HEK293 (cell line): ENCODE data around the gene BORCS6.

Experiments used
- CTCF ChIA-PET: fragments of 350-600 bp; formaldehyde crosslinking; extraction: SDS; loops from one replicate; lab custom pipeline; 2021; ENCODE audit warnings: antibody characterized with exemption; lab: Yijun Ruan, JAX
- POLR2A ChIA-PET: fragments of 300-600 bp; formaldehyde crosslinking; extraction: SDS; loops from one replicate; lab custom pipeline; 2020; ENCODE audit warnings: antibody characterized with exemption, inconsistent platforms; lab: Yijun Ruan, JAX
- H3K27ac ChIP-seq: fragments of 200-500 bp; sonication (Bioruptor generic); 2 replicates; pipeline ENCODE4 v1.5.1; 2014; ENCODE audit warnings: low read depth, low read length, control low read depth, inconsistent platforms; ENCODE audit errors: extremely low read depth
- H3K36me3 ChIP-seq, 2 experiments: fragments of 200-500 bp in 1 of 2; sonication (Bioruptor generic) in 1 of 2; 1 replicate in 1 of 2; 2 replicates in 1 of 2; pipeline ENCODE4 v1.5.1; 2014 to 2017; ENCODE audit warnings: inconsistent platforms in 2 of 2, low read length in 2 of 2; ENCODE audit not compliant: control insufficient read depth in 2 of 2, insufficient read depth in 1 of 2
- H3K4me1 ChIP-seq: fragments of 200-500 bp; sonication (Bioruptor generic); 2 replicates; pipeline ENCODE4 v1.5.1; 2014; ENCODE audit warnings: mild to moderate bottlenecking, low read length, inconsistent platforms; ENCODE audit not compliant: control insufficient read depth, insufficient read depth
- H3K4me3 ChIP-seq: 2 replicates; pipeline ENCODE4 v1.5.1; 2011; ENCODE audit warnings: low read depth, mild to moderate bottlenecking, control low read depth, low read length, moderate library complexity
- H3K9me3 ChIP-seq: fragments of 200-500 bp; sonication (Bioruptor generic); 2 replicates; pipeline ENCODE4 v1.5.1; 2014; ENCODE audit warnings: low read depth, low read length, inconsistent platforms; ENCODE audit not compliant: control insufficient read depth, insufficient read depth
- BCL11B ChIP-seq: fragments of 450-650 bp; formaldehyde crosslinking; IDR thresholded peaks from 2 replicates; pipeline ENCODE4 v1.5.1; 2016; ENCODE audit warnings: low read depth, missing biosample characterization, missing genetic modification characterization
- GFI1B ChIP-seq: fragments of 450-650 bp; formaldehyde crosslinking; IDR thresholded peaks from 2 replicates; pipeline ENCODE4 v1.5.1; 2016; ENCODE audit warnings: missing biosample characterization, missing genetic modification characterization
- GLI2 ChIP-seq: fragments of 450-650 bp; formaldehyde crosslinking; IDR thresholded peaks from 2 replicates; pipeline ENCODE4; 2017; ENCODE audit warnings: missing biosample characterization, missing genetic modification characterization, low read depth, borderline replicate concordance
- GLIS2 ChIP-seq: fragments of 450-650 bp; formaldehyde crosslinking; IDR thresholded peaks from 2 replicates; pipeline ENCODE4 v1.5.1; 2016; ENCODE audit warnings: missing biosample characterization, missing genetic modification characterization
- RBAK ChIP-seq: fragments of 450-650 bp; formaldehyde crosslinking; IDR thresholded peaks from 2 replicates; pipeline ENCODE4 v1.5.1; 2016; ENCODE audit warnings: missing biosample characterization, missing genetic modification characterization
- YY2 ChIP-seq: fragments of 450-650 bp; formaldehyde crosslinking; IDR thresholded peaks from 2 replicates; pipeline ENCODE4 v1.5.1; 2016; ENCODE audit warnings: missing biosample characterization, missing genetic modification characterization
- ZFP37 ChIP-seq: fragments of 450-650 bp; formaldehyde crosslinking; IDR thresholded peaks from 2 replicates; pipeline ENCODE4 v1.5.1; 2016; ENCODE audit warnings: missing biosample characterization, missing genetic modification characterization
- ZIC2 ChIP-seq: fragments of 450-650 bp; formaldehyde crosslinking; IDR thresholded peaks from 2 replicates; pipeline ENCODE4 v1.5.1; 2016; ENCODE audit warnings: missing biosample characterization, missing genetic modification characterization
- ZNF169 ChIP-seq: fragments of 450-650 bp; formaldehyde crosslinking; IDR thresholded peaks from 2 replicates; pipeline ENCODE4 v1.5.1; 2016; ENCODE audit warnings: missing biosample characterization, missing genetic modification characterization
- ZNF202 ChIP-seq: fragments of 450-650 bp; formaldehyde crosslinking; IDR thresholded peaks from 2 replicates; pipeline ENCODE4 v1.5.1; 2016; ENCODE audit warnings: missing biosample characterization, missing genetic modification characterization, borderline replicate concordance
- ZNF211 ChIP-seq: fragments of 450-650 bp; formaldehyde crosslinking; IDR thresholded peaks from 2 replicates; pipeline ENCODE4 v1.5.1; 2016; ENCODE audit warnings: low read depth, missing biosample characterization, missing genetic modification characterization
- ZNF404 ChIP-seq: fragments of 450-650 bp; formaldehyde crosslinking; IDR thresholded peaks from 2 replicates; pipeline ENCODE4 v1.5.1; 2017; ENCODE audit warnings: missing biosample characterization, missing genetic modification characterization
- ZNF514 ChIP-seq: fragments of 450-650 bp; formaldehyde crosslinking; IDR thresholded peaks from 2 replicates; pipeline ENCODE4 v1.5.1; 2016; ENCODE audit warnings: missing biosample characterization, missing genetic modification characterization
- ZNF623 ChIP-seq: fragments of 450-650 bp; formaldehyde crosslinking; IDR thresholded peaks from 2 replicates; pipeline ENCODE4 v1.5.1; 2016; ENCODE audit warnings: missing biosample characterization, missing genetic modification characterization
- ZNF629 ChIP-seq: fragments of 450-650 bp; formaldehyde crosslinking; IDR thresholded peaks from 2 replicates; pipeline ENCODE4 v1.5.1; 2017; ENCODE audit warnings: missing biosample characterization, missing genetic modification characterization
- ZNF791 ChIP-seq: fragments of 450-650 bp; formaldehyde crosslinking; IDR thresholded peaks from 2 replicates; pipeline ENCODE4 v1.5.1; 2016; ENCODE audit warnings: missing biosample characterization, missing genetic modification characterization
- ZNF830 ChIP-seq: fragments of 450-650 bp; IDR thresholded peaks from 2 replicates; pipeline ENCODE4 v1.5.0; 2018; ENCODE audit warnings: missing biosample characterization, missing genetic modification characterization, low read depth, mild to moderate bottlenecking, moderate library complexity
- ZXDB ChIP-seq: fragments of 450-650 bp; formaldehyde crosslinking; IDR thresholded peaks from 2 replicates; pipeline ENCODE4 v1.5.1; 2016; ENCODE audit warnings: missing biosample characterization, missing genetic modification characterization
- TF ChIP-seq, protein P1 (sequence below): sonication (generic); formaldehyde crosslinking; IDR thresholded peaks from 2 replicates; pipeline ENCODE4 v1.8.1; 2022; ENCODE audit warnings: mild to moderate bottlenecking, moderate library complexity, missing genetic modification reagents
- TF ChIP-seq, protein P2 (sequence below): fragments of 450-650 bp; formaldehyde crosslinking; IDR thresholded peaks from 2 replicates; pipeline ENCODE4 v1.5.1; 2016; ENCODE audit warnings: missing biosample characterization, missing genetic modification characterization, low read depth
- TF ChIP-seq, protein P3 (sequence below): fragments of 450-650 bp; formaldehyde crosslinking; IDR thresholded peaks from 2 replicates; pipeline ENCODE4 v1.5.1; 2016; ENCODE audit warnings: missing biosample characterization, missing genetic modification characterization
- TF ChIP-seq, protein P4 (sequence below): fragments of 450-650 bp; formaldehyde crosslinking; IDR thresholded peaks from 2 replicates; pipeline ENCODE4 v1.5.1; 2016; ENCODE audit warnings: missing biosample characterization, missing genetic modification characterization

The BORCS6 gene

DNA sequence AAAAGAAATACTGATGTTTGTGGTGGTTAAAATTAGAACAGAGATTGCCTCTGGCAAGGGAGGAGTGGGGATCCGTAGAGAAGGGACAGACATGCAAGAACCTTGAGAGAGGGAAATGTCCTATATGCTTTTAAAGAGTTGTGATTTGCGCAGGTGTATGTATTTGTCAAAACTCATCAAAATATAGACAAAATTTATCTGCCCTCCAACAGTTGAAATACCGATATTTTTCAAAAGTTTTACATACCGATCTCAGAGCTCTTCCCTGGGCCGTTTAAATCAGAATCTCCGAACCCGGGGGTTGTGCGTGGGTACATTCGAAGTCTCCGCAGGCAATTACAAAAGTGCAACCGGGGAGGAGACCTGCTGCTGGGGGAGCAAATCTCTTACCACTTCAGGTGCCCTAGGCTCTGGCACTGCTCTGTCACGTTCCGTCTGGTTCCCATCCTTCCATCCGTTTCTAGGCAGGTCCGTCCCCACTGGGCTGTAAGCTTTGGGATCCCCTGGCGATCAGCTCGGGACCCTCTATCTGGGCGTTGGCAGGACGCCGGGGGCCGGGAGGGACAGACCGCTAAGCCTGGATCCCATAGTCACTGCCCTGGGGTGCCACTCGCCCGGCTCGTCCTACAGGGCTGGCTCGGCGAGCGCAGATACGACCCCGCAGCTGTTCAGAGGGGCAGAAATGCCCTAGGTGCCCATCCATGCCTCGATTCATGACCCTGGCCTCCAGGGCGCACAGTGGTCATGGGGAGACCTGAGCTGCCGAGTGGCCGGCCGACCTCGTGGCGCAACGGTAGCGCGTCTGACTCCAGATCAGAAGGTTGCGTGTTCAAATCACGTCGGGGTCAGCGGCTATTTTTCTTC is 4.2 kb downstream of the BORCS6 start (continued):
- TF ChIP-seq, protein P1, sequence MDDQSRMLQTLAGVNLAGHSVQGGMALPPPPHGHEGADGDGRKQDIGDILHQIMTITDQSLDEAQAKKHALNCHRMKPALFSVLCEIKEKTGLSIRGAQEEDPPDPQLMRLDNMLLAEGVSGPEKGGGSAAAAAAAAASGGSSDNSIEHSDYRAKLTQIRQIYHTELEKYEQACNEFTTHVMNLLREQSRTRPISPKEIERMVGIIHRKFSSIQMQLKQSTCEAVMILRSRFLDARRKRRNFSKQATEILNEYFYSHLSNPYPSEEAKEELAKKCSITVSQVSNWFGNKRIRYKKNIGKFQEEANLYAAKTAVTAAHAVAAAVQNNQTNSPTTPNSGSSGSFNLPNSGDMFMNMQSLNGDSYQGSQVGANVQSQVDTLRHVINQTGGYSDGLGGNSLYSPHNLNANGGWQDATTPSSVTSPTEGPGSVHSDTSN (CRISPR knock-in tag): 0 out of 2 replicates have a peak, but pooled peaks have one; percentile 4
- TF ChIP-seq ZNF169 (no peak), BCL11B (tag by site-specific recombination) (peak; percentile 94), ZNF514 (tag by site-specific recombination) (no peak), ZNF202 (no peak), GLIS2 (tag by site-specific recombination) (peak; percentile 85), ZIC2 (tag by site-specific recombination) (peak; percentile 48; the same call in 1 of the 2 replicates), ZFP37 (peak; percentile 16; the same call in 1 of the 2 replicates), YY2 (tag by site-specific recombination) (0 out of 2 replicates have a peak, but pooled peaks have one; percentile 22)
- TF ChIP-seq, protein P2, sequence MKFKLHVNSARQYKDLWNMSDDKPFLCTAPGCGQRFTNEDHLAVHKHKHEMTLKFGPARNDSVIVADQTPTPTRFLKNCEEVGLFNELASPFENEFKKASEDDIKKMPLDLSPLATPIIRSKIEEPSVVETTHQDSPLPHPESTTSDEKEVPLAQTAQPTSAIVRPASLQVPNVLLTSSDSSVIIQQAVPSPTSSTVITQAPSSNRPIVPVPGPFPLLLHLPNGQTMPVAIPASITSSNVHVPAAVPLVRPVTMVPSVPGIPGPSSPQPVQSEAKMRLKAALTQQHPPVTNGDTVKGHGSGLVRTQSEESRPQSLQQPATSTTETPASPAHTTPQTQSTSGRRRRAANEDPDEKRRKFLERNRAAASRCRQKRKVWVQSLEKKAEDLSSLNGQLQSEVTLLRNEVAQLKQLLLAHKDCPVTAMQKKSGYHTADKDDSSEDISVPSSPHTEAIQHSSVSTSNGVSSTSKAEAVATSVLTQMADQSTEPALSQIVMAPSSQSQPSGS (tag by site-specific recombination): no peak
- TF ChIP-seq, protein P3, sequence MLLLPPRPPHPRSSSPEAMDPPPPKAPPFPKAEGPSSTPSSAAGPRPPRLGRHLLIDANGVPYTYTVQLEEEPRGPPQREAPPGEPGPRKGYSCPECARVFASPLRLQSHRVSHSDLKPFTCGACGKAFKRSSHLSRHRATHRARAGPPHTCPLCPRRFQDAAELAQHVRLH (tag by site-specific recombination): peak; percentile 79; the same call in 1 of the 2 replicates

DNA sequence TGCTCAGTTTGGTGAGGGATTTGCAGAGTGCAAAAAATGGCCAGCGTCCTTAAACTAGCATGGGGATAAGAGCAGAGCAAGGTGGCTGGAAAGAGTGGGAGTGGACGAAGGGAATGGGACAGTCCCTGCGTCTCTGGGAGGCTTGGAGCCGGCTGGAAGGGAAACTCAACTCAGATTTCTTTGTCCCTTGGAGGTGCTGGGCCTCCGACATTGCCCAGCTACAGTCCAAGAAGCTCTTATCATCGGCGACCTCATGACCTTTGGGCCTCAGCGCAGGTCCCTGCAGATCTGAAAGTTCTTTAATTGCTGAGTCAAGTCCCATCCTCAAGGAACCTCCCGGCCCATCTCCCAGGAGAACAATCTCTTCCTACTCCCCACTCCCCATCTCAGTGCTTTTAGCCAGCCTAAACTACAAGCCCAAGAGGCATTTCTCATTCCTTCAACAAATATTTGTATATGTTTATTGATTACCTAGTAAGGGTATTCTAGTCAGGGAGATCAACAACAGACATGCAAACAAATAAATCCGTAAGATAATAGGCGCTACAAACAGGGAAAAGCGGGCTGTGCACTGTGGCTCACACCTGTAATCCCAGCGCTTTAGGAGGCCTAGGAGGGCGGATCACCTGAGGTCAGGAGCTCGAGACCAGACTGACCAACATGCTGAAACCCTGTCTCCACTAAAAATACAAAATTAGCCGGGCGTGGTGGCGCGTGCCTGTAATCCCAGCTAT is 12.8 kb downstream of the BORCS6 start:
- no peaks in the 10 kb centered on the region for H3K9me3 ChIP-seq
- TF ChIP-seq RBAK (tag by site-specific recombination) (no peak), GFI1B (no peak), ZNF404 (no peak), ZNF791 (tag by site-specific recombination) (no peak), ZNF629 (tag by site-specific recombination) (no peak), GLI2 (tag by site-specific recombination) (no peak), ZXDB (tag by site-specific recombination) (no peak), ZNF830 (no peak), ZNF211 (tag by site-specific recombination) (no peak), GLIS2 (tag by site-specific recombination) (no peak), ZNF202 (no peak), ZNF623 (tag by site-specific recombination) (no peak)
- TF ChIP-seq, protein P4, sequence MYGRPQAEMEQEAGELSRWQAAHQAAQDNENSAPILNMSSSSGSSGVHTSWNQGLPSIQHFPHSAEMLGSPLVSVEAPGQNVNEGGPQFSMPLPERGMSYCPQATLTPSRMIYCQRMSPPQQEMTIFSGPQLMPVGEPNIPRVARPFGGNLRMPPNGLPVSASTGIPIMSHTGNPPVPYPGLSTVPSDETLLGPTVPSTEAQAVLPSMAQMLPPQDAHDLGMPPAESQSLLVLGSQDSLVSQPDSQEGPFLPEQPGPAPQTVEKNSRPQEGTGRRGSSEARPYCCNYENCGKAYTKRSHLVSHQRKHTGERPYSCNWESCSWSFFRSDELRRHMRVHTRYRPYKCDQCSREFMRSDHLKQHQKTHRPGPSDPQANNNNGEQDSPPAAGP (tag by site-specific recombination): no peak
- TF ChIP-seq, protein P2 (tag by site-specific recombination): no peak
- H3K4me1 ChIP-seq: peaks cover 10% of the 10 kb centered on the region
- peak overlapping the region; percentile 61 for H3K4me3 ChIP-seq
- H3K27ac ChIP-seq: peak overlapping the region; percentile 57; the same call in 1 of the 2 replicates
- CTCF ChIA-PET: interaction anchor here (0.6 to 1.4 kb wide), 4 partner anchors 10 to 72 kb away, joined by 3 to 6 read pairs (median 3); partner anchors contain the start of gene PFAS
- no peaks in the 10 kb centered on the region for H3K36me3 ChIP-seq
- POLR2A ChIA-PET: interaction anchor here (0.7 to 2.7 kb wide), 9 partner anchors 8 to 118 kb away, joined by 3 to 13 read pairs (median 4); partner anchors contain the start of genes AURKB, BORCS6 and SLC25A35
